NCI-H69 (cell line): ENCODE results near the gene PEMT.

Experiments
- DNase-seq: peaks from one replicate; lab custom pipeline; 2025; lab: John Stamatoyannopoulos, UW

The PEMT gene

DNA sequence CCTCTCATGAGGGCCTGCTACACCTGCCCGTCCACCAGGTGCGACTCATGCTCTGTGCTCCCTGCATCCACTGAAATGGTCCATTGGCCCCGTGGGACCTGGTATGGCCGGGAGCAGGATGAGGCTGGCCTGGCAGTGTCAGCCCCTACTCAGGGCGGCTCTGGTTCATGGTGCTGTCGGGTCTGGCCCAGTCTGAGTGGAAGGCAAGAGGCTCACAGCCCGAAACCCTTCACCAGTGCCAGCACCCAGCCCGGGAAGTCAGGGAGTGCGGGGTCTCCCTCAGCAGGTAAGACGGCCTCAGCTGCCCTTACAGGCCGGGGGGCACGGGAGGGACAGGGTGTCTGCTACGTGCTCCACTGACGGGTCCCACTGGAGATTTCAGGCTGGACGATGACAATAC, 54.8 kb downstream of the PEMT start:
- peak; percentile 25 for DNase-seq

DNA sequence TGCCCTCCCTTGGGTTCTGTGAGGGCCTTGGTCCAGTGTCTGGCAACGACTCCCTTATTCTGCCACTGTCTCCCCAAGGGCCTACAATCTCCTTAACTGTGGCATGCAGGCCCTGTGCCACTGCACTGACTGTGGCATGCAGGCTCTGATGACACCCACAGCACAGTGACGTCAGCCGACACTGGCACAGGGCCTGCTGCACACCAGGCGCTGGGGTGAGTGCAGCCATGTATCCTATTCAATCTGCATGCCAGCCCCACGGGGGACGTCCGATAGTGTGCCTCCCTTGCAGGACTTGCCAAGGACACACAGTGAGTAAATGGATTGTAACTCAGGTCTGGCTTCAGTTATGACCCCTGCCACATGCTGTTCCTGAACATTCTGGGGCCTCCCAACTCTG, 55.6 kb downstream of the PEMT start:
- DNase-seq: peak; percentile 83

DNA sequence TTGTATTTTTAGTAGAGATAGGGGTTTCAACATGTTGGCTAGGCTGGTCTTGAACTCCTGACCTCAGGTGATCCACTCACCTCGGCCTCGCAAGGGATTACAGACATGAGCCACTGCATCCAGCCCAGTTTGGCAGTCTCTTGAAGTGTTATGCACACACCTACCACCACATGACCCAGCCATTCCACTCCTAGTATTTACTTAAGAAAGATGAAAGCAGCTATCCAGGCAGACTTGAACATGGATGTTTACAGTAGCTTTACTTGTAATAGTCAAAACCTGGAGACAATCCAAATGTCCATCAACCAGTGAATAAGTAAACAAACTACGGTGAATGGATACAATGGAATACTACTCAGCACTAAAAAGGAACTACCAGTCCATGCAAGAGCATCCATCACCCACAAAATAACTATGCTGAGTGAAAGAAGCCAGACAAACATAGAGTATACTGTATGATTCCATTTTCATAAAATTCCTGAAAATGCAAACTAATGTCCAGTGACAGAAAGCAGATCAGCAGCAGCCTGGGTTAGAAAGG, 57.5 kb downstream of the PEMT start:
- DNase-seq: peak; percentile 74

DNA sequence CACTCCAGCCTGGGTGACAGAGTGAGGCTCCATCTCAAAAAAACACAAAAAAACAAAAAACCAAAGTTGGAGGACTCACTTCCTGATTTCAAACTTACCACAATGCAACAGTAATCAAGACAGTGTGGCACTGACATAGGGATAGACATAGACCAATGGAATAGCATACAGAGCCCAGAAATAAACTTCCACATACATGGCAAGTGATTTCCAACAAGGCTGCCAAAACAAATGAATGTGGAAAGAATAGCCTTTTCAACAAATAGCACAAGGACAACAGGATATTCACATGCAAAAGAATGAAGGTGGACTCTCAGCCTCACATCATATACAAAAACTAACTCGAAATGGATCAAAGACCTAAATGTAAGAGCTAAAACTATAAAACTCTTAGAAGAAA, 58.5 kb downstream of the PEMT start:
- no peak for DNase-seq

DNA sequence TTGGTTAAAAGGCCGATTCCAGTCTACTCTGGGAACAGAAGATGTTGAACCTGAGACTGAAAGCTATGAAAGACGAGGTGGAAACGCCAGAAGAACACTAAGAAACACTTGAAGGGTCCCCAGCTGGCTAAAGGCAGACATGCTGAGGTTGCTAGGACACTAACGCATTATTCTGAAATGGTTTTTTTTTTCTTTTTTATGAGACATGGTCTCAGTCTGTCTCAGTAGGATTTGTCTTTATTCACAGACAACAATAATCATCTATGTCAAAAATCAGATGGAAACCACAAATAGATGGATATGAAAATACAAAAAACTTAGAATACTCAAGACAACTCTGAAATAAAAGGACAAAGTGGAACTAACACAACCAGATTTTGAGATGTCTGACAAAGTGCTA, 60.4 kb downstream of the PEMT start:
- peak; percentile 69 for DNase-seq

DNA sequence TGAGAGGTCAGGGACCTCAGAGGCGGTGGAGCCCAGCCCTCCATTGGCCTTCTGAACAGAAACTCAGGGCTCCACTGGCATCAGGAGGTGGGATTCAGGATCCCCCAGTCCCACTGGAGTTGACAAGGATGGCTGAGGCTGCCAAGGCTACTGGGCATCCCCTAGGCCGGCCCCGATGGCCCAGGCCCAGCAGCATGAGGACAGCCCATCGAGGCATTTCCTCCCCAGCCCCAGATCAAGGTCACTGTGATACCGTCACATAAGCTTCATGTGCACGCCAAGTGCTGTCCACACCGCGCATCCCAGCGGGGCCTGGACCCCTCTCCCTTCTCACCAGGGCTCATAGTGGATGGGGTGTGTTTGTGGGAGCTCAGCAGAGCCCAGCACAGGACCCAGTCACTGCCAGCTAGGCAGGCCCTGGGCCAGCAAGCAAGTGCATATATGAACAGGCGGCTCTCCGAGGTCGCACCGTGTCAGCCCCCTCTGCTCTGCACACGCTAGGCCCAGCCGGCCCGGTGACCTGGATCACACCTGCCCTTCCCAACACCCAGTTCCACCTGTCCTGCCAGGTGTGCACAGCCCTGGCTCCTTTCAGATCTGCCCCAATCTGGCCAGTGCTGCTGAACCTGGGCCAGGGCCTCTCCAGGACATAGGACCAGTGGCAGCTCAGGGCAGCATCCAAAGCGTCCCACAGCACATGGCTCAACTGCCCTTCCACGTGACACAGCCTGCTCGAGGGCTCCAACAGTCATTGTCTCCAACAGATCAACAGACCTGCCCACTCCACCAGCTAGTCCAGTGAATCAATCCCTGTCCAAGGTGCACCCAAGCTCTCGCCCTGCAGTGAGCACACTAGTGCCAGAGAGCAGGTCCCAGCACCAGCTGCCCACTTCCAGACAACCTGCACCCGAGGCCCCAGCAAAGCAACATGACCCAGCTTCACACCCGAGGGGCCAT, 62.5 kb downstream of the PEMT start:
- DNase-seq: no peak

DNA sequence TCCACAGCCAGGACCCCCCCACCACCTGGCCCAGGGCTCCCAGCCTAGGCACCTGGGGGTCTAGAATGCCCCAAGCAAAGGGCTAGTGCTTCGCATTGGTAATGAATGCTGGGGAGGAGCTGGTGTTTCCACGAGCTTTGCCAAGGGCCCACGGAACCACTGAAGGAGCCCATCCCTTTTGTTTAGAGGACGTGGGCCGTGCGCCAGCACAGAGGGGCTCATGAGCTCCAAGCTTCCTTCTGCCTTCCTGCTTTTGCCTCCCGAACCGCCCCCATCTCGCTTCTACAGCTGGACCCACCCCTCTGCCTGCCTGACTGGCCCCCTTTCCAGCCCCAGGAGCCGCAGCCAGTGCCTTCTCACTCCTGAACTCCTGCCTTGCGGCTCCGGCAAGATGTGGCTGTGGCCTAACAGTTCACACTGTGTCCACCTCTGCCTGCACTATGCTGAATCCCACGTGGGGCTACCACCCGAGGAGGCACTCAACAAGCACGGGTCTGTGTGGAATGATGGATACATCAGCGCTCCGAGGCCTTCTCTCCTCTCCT, 63.5 kb downstream of the PEMT start:
- DNase-seq: no peak

DNA sequence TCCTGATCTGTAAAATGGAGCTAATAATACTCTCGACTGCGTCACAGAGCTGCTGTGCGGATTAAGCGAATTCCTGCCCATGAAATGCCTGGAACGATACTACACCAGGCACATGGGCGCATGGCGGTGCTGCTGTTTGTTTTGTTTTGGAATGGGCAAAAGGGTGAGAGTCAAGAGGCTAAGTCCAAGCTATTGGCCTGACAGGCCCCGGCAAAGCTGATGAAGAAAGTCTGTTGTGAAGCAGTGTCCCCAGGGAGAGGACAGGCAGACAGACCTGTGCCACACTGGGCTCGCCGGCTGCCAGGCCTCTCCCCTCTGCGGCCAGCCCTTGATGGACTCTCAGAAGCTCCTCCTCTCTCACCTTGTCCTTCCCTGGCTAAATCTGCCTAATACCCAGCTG, 64.0 kb downstream of the PEMT start:
- DNase-seq: no peak

DNA sequence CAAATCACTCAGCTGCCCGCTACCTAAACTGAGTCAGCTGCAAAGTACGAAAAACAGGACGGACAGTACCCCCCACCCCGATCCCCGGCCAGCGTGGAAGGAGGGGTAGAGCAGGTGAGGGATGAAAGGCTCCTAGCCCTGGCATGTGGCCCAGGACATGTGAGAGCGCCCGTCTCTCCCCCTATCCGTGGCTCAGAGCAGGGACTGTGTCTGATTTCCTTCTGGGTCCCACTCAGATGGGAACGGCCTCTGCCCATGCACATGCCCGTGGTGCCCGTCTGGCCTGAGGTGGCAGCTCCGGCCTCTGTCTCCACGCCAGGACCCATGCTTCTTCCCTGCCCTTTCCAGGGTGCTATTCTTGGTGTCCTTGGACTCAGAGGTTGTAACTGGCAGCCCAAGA, 65.1 kb downstream of the PEMT start:
- DNase-seq: no peak

DNA sequence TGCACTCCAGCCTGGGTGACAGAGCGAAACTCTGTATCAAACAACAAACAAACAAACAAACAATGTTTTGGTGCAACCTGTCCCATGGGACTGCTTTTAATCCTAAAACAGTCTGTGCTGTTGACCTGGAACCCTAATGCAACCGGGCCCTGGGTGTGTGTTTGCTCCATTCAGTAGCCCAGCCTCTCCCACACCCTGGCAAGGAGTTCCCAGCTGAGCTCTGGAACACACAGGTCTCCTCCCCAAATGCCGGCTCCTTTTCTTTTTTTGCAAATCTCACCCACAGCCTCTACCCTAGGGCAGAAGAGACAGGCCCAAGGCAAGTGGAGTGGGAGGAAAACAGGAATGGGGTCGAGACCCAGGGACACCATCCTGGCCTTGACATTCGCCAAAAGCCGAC, 65.6 kb downstream of the PEMT start:
- no peak for DNase-seq

DNA sequence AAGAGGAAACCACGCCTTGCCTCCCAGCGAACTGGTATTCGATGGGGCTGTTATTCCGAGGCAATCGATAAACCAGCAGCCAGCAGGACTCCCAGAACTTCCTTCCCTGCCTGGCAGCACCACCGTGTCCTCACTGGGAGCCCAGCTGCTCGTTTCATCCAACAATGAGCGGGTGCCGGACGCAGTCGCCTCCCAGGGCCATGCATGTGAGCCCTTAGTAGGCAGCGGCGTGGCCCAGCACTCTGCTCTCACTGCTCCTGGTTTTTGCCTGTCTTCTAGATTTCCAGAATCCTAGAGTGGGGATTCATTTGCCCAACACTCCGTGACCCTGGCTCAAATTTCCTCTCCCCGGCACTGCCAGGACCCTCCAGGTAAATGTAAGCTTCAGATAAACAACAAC, 66.2 kb downstream of the PEMT start:
- DNase-seq: no peak

DNA sequence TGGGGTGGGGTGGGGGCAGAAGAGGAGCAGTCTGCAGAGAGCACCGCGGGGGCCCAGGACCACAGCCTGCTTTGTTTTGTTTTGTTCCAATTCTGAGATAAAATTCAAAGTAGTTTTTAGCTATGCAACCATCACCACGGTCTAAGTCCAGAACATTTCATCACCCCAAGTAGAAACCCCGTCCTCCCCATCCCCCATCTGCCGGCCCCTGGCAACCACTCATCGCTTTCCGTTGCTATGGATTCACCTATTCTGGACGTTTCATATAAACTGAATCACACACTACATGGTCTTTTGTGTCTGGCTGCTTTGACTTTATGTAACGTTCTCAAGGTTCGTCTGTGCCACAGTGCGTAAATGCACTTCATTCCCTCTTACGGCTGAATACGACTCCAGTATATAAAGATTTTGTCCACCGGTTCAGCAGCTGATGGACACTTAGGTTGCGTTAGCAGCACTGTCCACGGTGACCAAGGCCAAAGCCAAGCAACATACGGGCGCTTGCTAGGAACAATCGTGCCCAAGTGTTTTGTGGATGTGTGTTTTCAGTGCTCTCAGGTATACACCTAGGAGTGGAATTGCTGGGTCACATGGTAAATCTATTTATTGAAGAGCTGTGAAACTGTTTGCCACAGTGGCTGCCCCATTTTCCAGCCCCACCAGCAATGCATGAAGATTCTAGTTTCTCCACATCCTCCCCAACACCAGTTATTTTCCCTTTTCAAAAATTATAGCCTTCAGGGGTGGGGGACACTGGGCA, 67.6 kb downstream of the PEMT start:
- DNase-seq: no peak

DNA sequence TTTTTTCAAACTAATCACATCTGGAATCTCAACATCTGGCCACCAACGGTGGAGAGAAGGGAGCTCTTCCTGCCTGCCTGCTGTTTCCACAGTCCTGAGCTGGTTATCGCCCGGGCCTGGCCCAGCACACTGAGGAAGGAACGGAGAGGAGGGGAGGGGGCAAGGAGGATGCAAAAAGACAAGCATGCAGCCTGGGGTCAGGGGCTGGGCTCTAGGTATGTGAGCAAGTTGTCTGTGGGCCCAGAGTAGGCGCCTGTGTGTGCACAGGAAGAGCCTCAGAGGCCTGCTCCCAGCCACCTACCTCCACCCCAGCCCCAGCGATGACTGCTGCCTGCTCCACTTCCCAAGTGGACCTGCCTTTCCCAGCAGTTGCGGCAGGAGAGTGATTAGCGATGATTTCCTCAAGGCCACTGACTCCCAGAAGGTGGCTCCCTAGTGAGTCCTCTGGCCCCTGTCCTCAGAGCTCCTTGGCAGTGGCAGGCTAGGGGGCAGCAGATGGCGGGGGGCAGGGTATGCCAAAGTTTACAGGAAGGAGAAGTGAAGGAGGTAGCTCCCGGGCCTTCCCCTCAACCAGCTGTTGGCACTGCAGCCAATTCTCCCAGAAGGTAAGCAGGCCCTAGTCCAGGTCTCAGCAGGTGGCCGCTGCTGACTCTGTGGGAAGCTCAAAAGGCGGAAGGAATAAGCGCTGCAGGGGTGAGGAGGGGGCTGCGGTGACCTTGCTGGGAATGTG, 68.3 kb downstream of the PEMT start:
- peak; percentile 91 for DNase-seq

DNA sequence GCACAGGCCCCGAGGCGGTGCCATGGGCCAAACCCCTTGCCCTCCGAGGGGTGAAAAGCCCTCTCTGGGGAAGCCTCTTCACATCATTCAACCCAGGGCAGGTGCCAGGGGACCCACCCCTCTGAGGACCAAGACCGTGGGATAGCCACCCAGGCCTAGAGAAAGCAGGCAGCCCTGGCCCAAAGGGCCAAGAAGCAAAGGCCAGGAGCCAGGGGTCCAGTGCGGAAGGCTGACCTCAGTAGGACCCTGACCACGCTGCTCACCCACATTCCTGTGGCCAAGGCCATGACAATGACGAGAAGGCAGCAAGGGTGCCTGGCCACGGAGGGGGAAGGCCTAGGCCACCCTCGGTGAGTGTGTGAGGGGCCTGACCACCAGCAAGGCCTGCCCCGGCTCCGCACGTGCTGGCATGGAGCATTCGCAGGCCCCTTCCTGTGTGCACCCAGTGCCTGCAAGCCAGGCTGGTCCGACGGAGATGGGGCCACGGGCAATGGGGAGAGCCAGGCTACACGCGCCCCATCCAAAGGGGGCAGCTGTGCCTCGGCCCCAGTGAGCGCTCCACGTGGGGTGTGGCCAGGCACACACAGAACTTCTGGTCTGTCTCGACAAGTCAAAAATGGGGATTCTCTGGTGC, 70.8 kb downstream of the PEMT start:
- DNase-seq: no peak

DNA sequence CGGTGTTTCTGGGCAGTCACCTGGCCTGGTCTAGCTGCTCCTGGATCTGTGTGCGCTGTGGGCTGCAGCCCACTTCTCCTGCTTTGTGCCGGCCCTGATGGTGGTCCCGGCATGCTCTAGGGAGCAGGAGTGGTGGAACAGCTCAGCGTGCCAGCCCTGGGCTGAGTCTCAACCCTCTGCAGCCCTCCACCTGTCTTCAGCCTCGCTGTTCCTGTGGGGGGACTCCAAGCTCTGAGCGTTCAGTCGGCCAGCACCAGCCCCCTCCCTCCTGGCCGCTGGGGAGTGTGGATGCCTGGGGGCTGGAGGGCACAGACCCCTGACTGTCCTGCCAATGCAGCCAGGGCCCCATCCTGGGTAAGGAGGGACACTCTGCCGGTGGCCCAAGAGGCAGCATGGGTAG, 71.6 kb downstream of the PEMT start:
- no peak for DNase-seq

DNA sequence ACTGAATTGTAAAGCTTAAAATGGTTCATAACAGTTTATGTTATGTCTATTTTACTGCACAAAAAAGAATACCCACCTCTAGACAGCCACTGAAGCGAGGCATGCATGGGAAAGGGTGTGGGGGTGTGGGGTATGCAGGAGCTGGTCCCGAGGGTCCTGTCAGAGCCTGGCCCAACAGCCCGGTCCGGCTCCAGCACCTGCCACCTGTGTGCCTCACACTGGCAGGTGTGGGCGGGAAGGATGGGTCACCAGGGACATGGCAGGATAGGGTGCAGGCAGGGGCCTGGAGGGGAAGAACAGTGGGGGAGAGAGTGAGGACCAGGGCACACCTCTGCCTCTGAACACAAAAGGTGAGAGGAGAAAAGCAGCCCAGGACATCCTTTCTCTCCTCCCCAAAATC, 72.6 kb downstream of the PEMT start:
- no peak for DNase-seq

DNA sequence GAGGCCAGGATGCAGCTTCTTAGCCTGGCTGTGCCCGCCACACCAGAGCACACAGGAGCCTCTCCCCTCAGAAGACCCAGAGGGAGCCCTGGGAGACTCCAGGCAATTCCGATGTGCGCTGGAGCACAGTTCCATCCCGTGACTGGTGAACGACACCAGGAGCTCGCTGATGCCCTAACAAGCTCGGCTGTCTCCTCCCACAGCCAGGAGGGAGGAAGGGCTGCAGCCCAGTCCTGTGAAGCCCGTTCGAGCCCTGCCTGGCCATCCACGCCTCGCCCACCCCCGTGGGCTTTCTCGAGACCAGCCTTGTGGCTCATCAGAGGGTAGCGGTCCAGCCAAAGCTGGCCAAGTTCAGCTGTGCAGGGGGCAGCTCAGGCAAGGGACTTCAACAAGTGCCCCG, 73.5 kb downstream of the PEMT start:
- DNase-seq: no peak

DNA sequence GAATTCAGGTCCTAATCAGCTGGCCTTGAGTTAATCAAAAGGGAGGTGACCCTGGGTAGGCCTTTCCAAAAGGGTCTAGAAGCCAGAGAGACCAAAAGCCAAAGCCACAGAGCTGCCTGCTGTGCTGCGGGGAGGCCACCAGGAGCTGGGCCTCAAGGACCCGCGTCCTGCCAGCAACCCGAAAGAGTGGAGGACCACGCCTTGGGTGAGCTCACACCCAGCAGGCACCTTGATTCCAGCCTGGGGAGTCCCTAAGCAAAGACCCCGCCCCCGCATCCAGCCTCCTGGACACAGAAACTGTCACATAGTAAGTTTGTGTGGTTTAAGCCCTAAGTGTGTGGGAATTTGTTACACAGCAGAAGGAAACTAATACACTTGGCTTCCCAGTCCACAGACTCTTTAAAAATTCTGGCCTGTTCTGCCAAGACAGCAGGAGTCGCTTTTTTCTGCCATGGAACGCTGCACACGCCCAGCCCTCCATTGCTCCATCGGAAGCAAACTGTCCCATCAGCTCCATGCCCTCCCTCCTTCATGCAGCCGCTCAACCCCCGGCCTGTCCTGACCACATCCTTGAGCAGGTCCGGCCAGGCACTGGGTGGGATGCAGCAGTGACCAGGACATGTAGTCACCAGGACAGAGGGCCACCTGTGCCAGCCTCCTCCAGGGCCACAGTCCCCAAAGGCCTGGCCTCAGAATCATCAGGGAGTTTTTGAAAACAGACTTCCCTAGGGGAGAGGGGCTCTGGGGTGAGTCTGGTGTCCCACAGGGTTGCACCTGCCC, 74.4 kb downstream of the PEMT start:
- no peak for DNase-seq

DNA sequence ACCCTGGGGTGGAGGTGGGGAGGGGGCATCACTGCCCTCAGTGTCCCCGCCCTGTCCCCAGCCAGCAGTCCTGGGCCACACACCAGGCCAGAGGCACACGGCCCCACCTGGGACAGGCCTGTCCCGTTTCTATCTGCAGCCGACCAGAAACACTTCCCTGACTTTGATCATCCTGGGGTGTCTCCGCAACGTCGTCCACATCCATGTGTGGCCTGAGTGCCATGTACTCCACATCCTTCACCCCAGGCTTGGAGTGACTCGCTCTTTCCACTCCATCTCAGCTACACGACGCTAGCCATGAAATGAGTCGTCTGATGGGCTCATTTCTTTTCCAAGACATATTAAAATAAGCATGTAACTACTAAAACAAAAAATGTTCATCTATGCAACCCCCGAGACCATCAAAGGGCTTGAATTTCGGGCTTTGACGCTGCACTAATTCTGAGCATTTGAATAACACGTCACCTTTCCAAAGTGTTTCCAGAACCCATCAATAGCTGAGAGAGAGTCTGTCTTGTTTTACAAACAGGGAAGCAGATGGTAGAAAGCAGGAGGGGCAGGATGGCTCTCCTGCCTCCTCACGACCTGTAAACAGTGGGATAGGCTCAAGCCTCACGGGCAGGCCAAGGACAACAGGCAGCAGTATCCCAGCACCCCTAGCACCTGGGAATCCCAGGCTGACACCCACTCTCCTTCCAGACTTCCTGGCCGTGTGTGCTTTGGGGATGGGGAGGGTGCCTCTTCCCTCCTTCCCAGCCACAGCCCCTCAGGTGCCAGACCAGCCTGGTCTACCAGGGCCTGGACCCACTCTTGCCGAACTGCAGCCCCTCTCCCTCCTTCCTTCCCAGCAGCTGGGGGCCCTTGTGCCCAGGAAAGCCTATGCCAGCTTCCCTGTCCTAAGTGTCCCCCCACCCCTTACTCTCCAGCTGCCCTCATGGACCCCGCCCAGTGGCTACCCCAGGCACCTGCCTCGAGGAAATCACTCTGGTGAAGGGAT, 75.3 kb downstream of the PEMT start:
- DNase-seq: peak; percentile 70
